Activated gamma-delta T cell treated with Interleukin-2 at 50 U/mL for 16 hours (primary cell): ENCODE results near the gene POTEJ.
"Not testable (repeated sequence)": the region's sequence is repeated elsewhere in the genome, so short reads cannot be mapped to it uniquely, and the experiment has no call there.

ENCODE experiments used
- DNase-seq: peaks from one replicate; pipeline ENCODE4 v3.0.0-alpha.2; 2020

Gene POTEJ

DNA sequence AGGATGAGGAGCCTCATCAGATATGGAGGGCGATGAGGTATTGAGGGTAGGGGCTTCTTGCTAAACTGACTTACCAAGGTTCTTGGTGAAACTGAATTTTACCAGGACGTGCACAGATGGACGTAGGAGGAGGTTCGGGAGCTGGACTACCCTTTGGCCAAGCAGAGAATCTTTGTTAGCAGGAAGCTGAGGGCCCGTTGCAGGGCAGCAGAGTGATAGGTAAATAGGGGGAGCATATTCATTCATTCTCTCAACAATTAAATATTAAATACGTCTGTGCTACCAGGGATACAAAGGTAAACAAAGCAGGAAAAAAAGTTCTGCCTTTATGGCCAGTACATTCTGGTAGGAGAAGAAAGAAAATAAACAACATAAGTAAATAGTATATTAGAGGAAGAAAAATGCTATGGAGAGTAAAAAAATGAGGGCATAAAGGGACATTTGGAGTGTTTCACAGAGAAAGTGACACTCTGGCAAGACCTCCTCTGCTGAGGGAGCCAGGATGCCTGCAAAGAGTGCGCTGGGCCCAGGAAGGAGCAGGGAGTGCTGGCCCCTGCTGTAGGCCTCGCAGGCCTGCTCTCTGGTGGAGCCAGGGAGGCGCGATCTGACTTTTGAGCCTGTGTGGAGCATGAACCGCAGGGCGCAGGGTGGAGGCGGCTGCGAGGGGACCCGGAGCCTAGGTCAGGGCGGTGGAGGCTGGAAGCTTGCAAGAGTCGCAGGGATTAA lies 2.8 kb upstream of the POTEJ start:
- DNase-seq, result not testable (repeated sequence)

DNA sequence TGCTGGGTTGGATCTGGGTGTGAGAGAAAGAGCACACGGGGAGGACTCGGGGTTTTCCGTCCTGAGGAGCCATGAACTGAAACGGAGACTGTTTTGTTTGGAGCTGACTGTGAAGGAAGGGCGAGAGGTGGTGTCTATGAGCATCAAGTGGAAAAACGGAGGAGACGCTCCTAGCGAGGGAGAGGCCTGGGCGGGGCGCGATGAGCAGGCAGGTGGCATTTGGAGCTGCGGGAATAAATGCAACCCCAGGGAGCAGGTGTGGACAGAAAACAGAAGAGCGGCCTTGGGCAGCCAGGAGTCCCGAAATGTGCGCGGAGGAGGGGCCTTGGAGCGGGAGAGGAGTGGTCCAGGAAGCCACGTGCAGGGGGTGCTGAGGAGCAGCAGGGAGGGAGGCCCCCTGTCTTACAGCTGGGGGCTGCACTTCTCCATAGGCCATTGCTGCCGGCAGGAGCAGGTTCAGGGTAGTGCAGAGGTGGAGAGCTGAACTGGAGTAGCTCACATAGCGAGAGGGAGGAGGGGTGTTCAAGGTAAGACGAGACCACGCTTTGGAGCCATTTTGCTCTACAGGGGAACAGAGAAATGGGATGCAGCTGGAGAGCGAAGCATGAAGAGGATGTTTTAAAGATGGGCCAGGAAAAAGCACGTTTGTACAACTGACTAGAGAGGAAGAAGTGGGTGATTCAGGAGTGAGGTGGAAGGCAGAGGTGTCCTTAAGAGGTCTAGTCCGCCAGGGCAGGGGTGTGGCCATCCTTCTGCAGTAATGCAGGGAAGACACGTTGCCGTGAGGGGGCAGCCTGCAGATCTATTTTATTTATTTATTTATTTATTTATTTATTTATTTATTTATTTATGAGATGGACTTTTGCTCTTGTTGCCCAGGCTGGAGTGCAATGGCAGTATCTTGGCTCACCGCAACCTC lies 2.0 kb upstream of the POTEJ start:
- not testable (repeated sequence) for DNase-seq

DNA sequence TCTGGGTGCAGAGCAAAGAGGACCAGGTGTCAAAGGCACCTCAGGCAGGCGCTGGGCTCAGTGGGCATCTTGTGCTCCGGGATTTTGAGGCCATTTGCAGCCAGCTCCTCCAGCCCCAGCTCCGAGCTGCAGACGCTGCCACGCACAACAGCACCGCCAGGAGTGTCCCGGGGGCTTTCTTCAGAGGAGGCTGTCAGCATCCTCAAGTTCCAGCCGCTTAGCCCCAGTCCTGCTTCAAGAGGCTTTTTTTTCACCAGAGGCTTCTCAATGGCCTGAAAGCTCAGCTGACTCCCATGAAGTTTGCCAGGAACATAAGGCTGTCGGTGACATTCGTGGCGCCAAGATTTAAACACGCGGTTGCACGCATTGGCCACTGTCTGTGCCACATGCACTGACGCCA lies 754 bp upstream of the POTEJ start:
- not testable (repeated sequence) for DNase-seq

DNA sequence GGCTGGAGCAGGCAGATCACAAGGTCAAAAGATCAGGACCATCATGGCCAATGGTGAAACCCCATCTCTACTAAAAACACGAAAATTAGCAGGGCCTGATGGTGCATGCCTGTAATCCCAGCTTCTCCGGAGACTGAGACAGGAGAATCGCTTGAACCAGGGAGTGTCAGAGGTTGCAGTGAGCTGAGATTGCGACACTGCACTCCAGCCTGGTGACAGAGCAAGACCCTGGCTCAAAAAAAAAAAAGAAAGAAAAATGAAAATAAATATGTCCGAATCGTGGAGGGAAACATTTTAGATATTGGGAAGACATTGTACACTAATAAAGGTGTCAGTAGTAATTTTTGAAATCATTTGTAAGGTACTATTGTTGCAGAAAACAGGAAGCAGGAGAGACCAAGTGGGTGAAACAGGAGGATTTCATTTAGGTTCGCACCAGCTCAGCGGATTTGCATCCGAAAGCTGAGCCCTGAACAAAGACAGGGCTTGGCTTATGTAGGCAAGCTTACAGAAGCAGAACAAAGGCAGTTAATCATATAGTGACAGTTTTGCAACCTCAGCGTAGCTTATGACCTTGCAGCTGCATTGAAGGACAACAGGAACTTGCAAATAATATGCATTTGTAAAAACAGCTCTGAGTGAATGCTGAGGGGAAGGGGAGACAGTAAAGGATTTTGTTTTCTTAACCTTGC lies 17.7 kb downstream of the POTEJ start:
- DNase-seq, result not testable (repeated sequence)

DNA sequence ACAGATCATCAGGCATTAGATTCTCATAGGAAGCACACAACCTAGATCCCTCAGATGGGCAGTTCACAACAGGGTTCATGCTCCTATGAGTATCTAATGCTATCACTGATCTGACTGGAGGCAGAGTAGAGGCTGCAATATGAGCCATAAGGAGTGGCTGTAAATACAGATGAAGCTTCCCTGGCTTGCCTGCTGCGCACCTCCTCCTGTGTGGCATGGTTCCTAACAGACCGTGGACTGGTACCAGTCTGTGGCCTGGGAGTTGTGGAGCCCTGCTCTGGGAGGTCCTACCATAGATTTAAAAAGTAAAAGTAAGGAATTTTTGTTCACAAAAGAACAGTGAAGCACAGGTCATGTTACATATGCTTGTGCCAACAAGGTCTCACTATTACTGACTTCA lies 27.7 kb downstream of the POTEJ start:
- not testable (repeated sequence) for DNase-seq

DNA sequence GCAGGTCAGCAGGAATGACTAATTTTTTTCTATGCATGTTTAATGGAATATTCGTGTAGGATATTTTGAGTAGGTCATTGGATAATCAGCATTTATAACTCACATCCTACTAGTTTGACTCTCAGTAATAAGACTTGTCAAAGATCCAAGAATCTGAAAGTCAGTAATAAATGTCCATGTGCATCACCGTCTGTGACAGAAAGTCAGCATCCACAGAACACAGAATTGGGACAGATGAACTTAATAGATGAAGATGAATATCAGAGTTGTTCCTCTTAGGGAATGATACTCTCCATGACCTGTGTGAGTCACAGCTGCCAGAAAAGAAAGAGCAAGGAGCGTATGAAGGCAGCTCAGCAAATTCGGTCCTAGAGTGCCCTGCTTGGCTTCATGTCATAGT lies 30.4 kb downstream of the POTEJ start:
- not testable (repeated sequence) for DNase-seq

DNA sequence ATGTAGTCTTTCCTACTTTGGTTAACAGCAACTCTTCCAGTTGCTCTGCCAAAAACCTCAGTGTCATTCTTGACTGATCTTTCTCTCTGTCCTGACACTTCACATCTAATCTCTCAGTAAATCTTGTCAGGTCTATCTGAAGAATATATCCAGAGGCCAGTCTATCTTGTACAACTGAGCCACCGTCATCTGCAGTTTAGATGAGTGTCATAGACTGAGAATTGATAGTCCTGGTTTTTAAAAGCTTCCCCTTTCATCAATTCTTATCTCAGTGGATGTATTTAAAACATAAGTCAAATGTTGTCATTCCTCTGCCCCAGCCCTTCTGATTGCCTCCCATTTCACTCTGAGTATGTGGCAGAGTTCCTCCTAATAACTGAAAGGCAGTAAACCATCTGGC lies 38.0 kb downstream of the POTEJ start:
- not testable (repeated sequence) for DNase-seq

DNA sequence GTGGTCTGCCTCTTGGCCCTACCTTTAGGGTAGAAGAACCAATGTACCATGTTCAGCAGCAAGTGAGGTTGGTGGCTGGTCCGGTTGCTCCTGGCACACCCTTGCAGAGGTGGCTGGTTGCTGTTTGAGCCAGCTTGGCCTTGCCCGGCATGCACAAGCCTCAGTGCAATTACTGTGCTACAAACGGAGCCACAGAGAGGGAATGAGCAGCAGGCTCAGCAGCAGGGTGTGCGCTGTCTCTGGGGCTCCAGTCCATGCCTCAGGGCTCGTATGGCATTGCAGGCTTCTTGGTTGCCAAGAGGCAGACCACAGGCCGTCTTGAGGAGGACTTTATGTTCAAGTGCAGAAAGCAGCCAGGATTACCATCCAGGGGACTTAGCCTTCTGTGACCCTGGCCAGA lies 53.3 kb downstream of the POTEJ start:
- not testable (repeated sequence) for DNase-seq

DNA sequence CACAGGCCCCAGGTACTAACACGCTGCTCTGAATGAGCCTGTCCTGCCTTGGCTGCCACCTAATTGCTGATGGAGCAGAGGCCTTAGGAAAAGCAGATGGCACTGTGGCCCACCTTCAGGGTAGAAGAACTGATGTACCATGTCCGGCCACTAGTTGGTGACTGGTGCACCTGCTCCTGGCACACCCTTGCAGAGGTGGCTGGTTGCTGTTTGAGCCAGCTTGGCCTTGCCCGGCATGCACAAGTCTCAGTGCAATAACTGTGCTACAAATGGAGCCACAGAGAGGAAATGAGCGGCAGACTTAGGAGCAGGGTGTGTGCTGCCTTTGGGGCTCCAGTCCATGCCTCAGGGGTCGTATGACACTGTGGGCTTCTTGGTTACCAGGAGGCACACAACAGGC lies 54.4 kb downstream of the POTEJ start:
- DNase-seq, result not testable (repeated sequence)

DNA sequence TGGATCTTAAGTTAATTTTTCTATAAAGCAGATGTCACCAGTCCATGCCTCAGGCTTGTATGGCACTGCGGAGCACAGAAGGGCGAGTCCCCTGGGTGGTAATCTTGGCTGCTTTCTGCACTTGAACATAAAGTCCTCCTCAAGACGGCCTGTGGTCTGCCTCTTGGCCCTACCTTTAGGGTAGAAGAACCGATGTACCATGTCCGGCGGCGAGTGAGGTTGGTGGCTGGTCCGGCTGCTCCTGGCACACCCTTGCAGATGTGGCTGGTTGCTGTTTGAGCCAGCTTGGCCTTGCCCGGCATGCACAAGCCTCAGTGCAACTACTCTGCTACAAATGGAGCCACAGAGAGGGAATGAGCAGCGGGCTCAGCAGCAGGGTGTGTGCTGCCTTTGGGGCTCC lies 56.3 kb downstream of the POTEJ start:
- not testable (repeated sequence) for DNase-seq

DNA sequence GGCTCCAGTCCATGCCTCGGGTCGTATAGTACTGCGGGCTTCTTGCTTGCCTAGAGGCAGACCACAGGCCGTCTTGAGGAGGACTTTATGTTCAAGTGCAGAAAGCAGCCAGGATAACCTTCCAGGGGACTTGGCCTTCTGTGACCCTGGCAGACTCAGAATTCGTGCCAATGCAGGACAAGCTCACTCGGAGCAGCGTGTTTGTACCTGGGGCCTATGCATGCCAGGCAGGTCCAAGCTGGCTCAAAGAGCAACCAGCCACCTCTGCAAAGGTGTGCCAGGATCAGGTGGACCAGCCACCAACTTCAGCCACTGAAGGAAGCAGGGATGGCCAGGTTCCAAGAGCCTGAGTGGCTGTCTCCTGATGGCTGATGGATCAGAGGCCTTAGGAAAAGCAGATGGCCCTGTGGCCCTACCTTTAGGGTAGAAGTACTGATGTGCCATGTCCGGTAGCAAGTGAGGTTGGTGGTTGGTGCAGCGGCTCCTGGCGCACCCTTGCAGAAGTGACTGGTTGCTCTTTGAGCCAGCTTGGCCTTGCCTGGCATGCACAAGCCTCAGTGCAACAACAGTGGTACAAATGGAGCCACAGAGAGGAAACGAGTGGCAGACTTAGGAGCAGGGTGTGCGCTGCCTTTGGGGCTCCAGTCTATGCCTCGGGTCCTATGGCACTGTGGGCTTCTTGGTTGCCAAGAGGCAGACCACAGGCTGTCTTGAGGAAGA lies 58.9 kb downstream of the POTEJ start:
- DNase-seq, result not testable (repeated sequence)

DNA sequence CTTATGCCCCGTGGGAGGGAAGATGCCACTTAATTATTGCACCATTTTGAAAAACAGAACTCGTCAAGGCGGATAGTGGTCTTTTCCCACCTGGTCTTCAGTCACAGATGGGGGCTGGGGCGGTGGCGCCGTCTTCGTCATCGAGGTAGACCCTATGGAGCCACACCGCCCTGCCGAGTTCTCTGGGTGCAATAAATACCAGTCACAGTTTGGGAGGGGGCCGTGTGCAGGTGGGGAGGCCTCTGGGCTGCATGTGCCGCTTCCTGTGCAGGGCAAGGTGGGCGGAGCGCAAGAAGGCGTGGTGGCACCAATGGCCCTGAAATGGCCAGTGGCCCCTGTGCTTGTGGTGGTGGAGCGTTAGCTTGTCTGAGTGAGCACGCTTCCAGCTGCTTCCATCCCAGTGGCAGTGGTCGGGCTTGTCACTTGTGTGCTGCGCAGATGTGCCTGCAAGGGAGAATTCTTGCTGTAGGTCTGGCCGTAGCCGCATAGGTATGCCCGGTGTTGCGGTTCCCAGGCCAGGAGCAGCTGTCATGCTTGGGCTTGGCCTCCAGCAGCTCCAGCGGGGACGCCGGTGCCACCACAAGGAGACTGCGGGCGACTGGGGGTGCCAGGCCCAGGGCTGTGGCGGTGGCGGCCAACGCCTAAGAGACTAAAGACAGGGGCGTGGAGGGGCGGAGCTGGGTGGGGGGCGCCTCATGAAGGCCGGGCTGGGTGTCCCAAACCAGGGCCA lies 81.0 kb downstream of the POTEJ start:
- not testable (repeated sequence) for DNase-seq

DNA sequence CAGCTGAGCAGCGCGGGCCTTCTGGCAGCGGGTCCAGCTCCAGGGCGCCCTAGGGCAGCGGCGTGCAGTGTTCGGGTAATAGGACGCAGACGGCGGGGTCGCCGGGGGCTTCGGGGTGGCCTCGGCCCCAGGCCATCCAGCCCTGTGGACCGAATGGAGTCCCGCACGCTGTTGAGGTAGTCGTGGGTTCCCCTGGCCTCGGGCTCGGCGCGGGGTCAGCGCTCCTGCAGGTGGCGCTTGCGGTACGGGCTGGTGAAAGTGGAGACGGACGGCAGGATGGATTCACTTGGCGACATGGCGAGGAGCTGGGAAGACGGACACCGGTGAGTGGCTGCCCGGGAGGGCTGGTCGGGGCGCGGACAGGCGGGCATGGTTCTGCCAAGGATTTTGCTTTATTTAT lies 82.2 kb downstream of the POTEJ start:
- not testable (repeated sequence) for DNase-seq

DNA sequence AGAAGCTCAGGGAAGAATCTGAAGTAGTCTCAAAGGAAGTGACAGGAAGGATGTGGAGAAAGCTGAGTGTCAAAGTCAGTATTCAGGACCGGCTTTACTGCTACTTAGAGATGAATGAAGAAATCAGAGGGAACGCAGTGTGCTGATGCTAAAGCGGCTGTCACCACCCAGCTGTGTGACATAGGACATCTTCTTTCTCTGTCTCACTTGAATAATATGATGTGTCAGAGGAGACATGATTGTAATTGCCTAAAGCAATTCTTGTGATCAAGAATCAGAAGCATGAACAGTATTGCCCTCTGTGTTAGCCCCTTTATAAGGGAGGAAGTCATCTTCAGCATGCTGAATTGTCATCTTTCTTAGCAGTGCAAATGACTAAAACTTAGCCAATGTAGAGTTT lies 92.0 kb downstream of the POTEJ start:
- not testable (repeated sequence) for DNase-seq
